Activated T-cell treated with anti-CD3 and anti-CD28 coated beads for 24 hours (primary cell): ENCODE results near the gene RPL10.

Experiments used
- DNase-seq: peaks from one replicate; pipeline ENCODE4 v3.0.0-alpha.2; 2020; ENCODE audit warnings: low read depth

The RPL10 gene

DNA sequence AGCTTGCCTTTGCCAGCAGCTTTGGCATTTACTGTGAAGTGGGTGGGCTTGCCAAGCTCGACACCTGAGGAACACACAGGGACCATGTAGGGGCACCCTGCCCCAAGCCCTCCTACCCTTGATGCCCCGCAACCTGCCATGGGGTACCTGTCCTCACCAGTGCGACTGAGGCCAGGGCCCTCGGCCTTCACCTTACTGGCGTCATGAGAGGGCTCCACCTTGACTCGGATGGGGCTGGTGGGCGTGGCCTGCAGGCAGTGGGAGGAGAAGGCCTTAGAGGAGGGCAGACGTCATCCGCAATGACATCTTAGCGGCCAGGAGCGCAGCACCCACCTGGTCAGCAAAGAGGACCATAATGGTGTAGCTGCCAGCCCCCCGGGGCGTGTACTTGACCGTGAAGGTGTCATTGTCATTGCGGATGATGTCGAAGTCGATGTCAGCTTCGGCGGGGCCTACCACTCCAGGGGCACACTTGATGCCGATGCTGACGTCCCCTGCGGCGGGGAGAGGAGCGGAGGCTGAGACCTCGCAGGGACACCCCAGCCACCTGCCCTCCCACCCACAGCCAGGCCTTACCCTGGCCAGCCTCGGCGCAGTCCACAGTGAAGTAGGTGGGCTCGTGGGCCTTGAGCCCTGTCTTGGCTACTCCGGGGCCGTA is 36.0 kb upstream of the RPL10 start:
- no peak for DNase-seq

DNA sequence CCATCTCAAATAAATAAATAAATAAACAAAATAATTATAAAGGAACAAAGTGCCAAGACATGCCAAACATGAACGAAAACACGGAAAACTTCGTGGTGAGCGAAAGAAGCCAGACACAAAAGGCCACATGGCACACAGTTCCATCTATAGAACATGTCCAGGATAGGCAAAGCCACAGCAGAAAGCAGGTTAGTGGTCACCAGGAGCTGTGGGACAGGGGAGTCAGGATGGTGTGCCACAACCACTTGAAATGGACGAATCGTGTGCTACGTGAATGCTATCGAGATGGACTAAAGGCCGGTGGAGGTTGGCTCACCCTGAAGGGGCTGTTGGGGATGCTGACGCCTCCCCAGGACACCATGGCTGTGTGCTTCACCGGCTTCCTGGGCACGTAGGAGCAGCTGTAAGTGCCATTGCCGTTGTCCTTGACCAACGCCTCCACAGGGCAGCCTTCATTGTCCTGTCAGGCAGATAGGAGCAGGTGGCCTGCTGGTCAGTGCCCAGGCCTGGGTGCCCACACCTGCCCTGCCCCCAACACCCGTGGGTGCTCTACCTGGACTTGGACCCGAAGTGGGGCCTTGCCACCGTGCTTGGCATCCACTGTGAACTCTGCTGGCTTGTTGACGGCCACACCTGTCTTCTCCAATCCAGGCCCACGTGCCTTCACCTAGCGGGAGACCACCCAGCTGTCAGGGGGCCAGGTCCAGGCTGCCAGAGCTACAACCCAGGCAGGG is 34.3 kb upstream of the RPL10 start:
- DNase-seq, result no peak

DNA sequence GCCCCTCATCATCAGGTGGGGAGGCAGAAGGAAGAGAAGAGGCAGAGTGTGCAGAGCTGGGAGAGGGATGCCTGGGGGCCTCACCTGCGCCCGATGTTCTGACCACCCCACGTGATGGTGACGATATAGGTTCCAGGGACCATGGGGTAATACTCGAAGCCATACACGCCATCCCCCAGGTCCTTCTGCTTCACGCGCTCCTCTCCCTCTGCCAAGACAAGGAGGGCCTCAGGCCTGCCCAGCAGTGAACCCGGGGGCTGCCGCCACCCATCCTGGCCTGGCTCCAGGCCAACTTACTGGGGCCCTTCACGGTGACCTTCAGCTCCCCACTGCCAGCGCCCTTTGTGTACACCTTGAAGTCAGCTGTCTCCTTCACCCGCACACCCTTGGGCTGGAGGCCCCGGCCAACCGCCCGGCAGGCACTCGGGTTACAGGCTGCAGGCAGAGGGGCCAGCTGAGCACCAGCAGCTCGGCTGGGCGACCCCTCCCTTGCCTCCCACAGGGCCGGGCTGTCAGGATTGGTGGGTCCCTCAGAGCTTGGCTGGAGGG is 33.1 kb upstream of the RPL10 start:
- DNase-seq, result no peak

DNA sequence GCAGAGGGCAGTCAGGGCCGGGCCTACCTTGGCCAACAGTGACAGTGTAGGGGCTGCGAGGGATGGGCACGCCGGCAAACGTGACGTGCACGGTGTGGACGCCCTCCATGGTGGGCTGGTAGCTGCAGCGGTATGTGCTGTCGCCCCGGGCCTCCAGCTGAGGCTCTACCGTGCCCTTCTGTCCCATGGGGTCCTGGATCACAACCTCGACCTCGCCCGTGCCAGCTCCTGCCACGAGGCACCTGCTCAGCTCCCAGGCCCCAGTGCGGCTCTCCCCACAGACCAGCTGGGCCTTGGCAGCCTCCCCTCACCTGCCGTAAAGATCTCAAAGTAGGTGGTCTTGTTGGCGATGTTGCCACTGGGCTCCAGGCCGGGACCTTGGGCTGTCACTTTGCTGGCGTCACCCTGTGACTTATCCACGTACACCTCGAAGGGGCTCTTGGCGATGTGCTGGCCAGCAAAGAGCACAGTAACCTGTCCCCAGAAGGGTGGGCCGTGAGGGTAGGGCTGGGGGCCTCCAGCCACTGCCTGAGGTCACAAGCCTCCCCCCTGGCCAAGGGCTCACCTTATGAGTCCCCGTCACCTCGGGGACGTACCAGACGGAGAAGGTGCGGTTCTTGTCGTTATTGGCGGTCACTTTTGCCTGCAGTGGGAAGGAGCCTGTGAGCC is 32.0 kb upstream of the RPL10 start:
- no peak for DNase-seq

DNA sequence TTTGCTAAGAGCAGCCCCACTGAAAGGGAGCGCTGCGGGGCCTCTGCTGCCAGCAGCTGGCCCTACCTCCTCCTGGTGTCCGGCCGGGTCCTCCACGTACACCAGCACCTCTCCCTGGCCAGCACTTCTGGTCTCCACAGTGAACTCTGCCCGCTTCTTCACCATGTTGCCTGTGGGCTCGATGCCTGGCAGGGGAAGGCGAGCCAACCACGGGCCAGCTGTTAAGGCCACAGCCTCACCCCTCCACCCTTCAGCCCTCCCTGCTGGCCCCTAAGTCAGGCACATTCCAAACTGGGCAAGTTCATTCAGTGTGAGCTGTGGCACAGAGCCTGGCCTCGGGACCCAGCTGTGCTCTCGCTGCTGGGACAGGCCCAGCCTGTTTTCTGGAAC is 31.5 kb upstream of the RPL10 start:
- DNase-seq, result no peak

DNA sequence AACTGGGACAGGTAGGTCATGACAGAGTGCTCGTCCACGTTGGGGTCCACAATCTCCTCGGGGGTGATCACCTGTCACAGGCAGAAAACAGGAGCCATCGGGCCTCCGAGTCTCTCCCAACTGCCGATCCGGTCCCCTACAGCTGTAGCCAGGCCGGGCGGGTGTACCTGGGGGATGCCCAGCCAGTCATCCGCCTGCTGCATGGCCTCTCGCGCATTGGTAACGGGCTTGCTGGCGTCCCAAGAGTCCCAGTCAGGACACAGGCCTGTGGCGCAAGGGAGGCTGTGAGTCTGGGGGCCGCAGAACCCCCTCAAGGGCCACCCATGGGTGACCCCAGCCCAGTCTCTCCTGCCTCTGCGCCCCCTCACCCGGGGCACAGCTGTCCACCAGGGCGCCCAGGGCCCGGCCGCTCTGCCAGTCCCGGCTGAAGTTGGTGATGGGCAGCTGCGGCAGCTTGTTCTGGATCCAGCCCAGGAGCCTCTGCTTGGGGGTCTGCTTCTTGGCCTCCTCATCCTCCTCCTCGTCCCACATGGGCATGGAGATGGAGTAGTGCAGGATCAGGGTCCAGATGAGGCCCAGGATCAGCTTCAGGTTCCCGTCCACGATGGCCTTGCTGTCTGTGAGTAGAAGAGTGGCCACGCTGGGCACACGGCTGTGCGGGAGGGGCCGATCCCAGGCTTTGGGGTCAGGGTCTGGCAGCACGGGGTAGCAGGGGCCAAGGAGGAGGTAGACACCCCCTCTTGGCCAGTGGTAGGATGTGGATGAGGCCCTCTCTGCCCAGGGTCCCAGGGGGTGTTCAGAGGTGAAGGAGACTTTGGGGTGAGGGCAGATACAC is 30.5 kb upstream of the RPL10 start:
- DNase-seq, result no peak

DNA sequence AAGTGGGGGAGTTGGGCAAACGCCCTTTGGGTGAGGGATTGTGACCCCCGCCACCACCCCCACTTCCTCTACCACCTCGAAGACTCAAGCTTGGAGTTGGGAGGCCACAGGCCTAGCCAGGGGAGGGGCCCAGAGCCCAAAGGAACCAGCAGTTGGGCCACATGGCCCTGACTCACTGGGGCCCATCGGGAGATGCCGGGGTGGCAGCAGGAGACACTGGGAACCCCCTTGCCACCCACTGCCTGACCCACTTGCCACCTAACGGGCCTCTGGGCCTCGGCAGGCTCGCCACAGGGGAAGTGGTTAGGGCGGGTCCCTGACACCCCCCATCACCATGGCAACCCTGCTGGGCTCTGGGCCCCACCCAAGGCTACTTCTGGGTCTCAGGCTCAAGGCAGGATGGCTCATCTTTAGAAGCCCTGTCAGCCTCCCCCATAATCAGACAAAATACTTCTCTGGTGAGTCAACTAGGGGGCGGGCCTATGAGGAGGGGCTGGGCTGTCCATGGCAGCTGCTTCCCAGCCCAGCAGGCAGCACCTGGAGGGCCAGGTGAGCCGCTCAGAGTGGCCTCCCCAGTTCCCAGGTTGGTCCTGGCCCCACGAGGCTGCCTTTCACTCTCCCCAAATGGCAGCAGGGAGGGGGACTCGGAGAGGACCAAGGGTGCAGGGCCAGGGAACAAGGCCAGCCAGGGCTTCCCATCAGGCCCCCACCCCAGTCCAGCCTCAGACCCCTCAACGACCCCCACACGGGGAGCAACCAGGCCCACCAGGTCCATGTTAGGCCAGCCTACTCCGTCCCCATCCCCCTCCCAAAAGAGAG is 29.3 kb upstream of the RPL10 start:
- peak; percentile 85 for DNase-seq

DNA sequence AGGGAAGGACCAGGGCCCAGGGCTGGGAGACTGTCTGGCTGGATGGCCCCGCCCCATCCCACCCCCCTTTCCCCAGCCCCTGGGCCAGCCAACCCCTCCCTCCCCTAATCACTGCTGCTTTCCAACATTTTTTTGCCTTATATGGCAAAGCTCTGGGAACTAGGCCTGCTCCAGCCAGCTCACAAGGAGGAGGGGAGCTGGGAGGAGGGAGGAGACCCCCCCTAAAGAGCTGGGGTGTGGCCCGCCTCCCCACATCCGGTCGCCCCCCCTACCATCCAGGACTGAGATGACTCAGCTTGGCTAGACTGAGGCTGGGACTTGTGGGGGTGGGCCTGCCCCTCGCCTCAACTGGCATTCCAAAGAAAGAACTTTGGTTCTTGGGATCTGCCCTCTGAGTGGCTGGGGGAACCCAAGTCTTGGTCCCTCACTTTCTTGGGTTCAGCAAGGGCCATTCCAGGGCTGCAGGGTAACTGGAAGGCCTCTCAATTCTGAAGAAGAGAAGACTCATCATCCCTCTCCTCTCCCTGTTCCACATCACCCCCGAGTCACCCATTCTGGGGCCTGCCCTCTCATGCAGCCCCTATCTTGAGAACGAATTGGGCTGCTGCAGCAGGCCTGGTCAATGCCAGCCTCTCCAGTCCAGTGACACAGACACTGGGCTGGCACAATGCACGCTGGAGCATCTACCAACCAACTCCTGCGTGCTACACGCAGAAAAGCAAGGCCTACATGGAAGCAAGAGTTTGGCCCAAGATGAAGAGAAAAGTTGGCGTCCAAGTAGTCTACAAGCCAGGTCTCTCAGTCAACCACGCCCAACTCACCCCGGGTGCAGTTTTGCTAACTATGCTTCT is 28.5 kb upstream of the RPL10 start:
- DNase-seq, result no peak

DNA sequence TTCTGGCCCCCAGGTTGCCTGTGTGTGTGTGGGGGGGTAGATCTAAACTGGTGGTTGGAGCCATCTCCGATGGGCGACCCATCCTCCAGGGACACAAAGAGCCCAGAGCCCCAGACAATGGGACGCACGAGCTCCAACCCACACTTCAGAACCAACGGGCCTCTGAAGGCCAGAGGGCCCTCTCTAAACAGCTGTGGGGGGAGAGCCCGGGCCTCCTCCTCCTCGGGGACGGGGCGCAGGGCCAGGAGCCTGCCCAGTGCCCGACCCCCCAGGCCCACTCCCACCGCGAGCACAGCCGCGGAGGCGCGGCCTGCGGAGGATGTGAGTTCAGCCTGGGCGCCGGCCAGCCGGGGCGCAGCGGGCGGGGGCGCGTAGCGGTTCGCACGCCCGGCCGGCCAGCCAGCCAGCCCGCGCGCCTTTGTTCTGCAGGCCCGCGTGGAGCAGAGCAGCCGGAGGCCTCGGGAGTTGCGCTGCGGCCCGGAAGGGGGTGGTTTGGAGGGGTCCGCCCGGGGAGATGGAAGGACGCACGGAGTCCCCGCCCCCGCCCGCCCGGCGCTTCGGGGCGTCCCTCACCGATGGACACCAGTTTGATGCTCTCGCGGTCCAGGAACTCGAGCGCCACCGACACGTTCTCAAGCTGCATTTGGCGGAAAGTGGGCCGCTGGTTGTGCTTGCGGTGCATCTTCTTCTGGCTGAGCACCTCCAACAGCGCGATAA is 27.7 kb upstream of the RPL10 start:
- no peak for DNase-seq

DNA sequence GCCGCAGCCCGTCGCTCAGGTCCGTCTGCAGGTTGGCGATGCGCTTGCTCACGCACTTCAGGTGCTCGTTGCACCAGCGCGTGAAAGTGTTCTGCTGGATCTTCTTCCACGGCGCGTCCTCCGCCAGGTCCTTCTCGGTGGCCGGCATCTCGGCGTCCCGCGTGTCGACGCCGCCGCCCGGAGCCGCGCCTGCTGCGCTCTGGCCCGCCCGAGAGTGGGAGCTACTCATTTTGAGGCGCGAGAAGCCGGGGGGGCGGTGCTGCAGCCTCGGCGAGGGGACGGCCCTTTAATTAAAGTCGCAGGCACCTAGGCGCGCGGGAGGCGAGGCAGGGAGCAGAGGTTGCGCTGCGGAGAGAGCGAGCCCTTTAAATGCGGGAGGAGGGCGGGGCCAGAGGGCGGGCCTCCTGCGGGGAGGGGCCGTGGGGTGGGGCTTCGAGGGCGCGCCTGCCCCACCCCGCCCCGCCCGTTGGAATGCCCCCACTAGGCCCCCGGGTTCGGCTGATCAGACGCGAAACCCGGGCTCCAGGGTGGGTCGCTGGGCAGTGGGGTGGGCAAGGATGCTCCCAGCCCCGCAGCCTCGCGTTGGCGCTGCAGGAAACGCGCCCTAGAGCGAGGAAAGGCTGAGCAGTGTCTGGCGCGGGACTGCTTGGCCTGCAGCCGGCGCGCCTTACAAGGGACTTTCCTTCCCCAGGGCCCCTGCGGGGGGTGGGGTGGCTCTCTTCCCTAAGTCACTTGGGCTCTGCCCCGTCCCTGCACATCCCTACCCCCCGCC is 27.0 kb upstream of the RPL10 start:
- peak; percentile 87 for DNase-seq

DNA sequence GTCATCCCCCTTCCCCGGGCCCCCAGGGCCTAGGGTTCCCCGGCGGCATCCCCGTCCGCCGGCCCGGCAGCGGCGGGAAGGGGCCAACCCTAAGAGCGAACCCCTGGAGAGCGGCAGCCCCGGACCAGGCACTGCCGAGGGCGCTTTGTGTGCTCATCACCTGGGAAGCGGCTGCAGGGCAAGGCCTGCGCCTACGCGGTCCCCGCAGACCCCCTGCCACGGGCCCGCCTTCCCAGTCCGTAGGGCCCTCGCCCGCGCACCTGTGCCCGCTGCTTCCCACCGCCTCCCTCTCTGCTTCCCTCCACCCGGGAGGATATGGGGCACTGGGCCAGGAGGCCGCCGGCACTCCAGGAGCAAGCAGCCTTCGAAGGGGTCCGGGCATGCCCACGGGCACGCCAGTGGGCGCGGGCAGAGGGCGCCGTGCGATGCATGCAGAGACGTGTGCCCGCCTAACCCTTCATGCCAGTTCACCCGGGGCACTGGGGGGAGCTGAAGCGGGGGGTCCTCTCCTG is 26.3 kb upstream of the RPL10 start:
- DNase-seq, result no peak

DNA sequence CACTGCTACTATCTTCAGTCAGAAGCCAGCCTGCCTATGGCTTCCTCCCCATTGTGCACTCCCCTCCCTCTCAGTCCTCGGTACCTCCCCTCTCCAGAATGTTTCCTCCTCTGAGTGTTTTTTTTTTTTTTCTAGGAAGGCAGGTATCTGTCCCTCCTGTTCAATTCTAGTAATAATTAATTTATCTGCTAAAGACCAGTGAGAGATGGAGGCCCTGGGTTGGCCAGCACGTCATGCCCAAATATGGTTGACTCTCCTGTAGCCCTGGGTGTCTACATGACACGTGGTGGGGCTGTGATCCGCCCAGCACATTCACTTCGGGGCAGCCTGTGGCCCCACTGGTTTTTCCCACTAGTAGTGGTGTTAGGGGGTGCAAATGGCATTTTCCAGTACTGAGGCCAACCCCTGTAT is 25.6 kb upstream of the RPL10 start:
- DNase-seq, result no peak

DNA sequence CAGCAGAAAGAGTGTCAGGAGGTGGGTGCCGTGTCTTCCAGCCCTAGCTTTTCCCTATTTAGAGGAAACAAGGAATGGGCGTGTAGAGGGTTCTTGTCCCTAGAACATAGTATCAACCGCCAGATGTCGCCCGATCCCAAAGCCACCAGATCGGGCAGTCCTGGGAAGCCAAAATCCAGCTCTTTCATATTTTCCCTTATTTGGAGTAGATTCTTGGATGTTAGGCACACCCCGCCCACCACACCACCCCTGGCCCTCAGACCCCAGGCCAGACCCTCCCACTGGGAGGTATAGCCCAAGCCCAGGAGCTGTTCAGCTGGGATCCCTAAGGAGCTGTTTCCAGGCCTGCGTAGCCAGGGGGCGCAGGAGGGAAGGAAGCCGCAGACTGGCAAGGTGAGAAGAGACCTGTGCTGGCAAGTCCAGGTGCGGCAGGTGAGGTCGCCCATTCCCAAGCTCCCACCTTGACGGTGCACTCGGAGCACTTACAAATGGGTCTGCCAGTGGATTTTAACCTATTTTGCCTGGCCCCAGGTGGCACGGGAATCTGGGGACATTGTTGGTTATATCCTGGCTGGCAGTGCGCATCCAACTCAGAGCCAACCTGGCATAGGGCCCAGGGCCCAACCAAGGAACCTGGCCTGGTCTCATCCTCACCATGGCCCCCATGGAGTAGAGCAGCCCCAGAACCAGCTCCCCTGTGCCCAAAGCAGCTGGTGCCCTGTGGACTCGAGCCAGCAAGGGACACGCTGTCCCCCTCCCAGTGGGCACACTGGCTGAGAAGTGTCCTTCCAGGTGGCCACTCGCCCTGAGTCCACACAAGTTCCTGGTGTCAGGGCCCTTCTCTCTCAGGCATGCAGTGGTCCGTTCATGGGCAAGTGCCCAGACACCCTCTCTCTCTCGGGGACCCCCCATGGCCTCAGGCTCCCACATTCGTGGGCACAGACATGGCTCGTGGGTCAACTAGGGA is 24.6 kb upstream of the RPL10 start:
- DNase-seq, result no peak

DNA sequence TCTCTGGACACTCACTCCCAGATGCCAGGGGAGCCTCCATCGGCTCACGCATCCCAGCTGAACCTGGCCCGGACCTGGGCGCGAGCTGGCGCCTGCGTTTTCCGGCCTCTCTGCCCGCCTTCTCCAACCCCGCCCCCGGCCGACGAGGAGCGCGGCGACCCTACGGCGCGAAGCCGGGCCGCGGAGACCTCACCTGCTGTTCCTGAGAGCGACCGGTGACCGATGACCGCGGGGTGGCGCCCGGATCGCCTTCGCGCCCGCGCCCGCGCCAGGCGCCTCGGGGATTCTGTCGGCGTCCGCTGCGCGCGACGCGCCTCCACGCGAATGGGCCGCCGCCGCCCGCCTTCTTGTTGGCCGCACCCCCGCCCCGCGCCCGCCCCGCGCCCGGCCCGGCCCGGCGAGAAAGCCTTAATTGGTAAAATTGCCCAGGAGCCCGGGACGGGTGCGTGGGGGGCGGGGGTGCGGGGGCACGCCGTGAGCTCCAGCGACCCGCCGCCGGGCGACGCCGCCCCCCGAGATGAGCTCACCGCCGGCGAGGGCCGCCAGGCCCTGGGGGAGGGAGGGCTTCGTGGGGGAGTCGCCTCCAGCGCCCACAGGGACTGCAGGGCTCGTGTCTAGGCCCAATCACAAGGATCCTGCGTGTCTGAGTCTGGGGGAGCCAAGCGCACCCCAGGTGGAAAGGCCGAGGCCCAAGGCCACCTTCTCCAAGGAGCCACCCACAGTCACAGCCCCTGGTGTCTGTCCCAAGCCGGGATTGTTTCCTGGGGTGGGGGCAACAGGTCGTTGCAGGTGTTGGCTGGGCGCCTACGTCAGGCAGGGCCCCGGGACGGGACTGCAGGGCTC is 23.6 kb upstream of the RPL10 start, which contains the start of gene FLNA:
TSS of gene FLNA (minus strand) at position 322 of the 843 bp plus-strand sequence. CDS start 3,389 bp downstream, outside the sequence.
- DNase-seq, result no peak

DNA sequence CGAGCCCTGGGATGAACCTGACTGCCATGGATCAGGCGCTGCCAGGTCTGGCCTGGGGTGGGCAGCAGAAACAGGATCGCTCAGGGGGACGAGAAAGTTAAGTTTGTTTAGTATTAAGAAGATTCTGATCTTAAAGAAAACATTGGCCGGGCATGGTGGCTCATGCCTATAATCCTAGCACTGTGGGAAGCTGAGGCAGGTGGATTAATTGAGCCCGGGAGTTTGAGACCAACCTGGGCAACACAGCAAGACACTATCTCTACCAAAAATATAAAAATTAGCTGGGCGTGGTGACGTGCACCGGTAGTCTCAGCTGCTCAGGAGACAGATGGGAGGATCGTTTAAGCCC is 23.0 kb upstream of the RPL10 start:
- DNase-seq, result no peak

DNA sequence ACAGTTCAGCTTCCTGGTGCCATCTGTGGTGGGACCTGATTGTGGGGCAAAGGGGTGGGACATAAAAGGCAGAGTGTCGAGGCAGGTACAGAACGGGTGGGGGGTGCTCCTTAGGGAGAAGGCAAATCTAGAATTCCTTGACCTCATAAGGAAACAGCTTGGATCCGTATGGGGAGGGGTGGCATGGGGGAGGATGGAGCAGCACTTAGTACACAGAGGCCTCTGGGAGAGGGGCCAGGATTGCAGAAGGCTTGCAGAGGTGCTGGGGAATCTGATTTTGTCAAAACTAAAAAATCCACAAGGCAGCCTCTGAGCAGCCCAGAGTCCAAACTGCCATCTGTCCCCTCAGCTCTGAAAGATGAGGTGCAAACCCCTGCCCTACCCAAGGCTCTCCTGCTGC is 21.4 kb upstream of the RPL10 start:
- DNase-seq, result no peak
